ENCODE data around the gene BCAP31. TPM values are rescaled to one million over a fixed set of nuclear protein-coding genes. Genes with fewer than 3 reads are reported as not detected.

BCAP31 gene
- total and polyA plus RNA-seq, 2 donors from 2014 or later = 218 to 246 TPM

- no peaks in the 10 kb centered on the region for H3K27me3 ChIP-seq (ENCODE audit: control insufficient read depth, insufficient read depth, low read length)
- H3K9ac ChIP-seq (ENCODE audit: low read length in 3 of 3) = no peak overlapping the region
- TF ChIP-seq CTCF (IDR thresholded peaks at IDR 0.05; ENCODE audit: borderline replicate concordance, extremely low read depth, insufficient read depth) = no peak
- H3K9me3 ChIP-seq (ENCODE audit: control insufficient read depth in 2 of 3, insufficient read depth in 1 of 3, low read length in 3 of 3) = no peaks in the 10 kb centered on the region
- intact Hi-C loops (cut with DNase I) = loop anchor here (10.0 kb wide), 1 partner anchor 185 kb away; no protein-coding TSS in a partner anchor
- no peaks in the 10 kb centered on the region for H3K4me1 ChIP-seq (ENCODE audit: control insufficient read depth in 2 of 3, insufficient read depth in 2 of 3, low read depth in 1 of 3, low read length in 3 of 3)
- DNase-seq (peak in 1 of 5 donors; percentile 24), FAIRE-seq (no peak)
- no peak overlapping the region for H3K27ac ChIP-seq (ENCODE audit: low read depth in 2 of 2, low read length in 2 of 2)
- H3K36me3 ChIP-seq (ENCODE audit: control insufficient read depth in 2 of 3, insufficient read depth in 3 of 3, low read length in 3 of 3) = no peaks in the 10 kb centered on the region
- no peak overlapping the region for H3K4me3 ChIP-seq (ENCODE audit: low read length in 3 of 3)
Observed at GRCh38 chrX:153769865-153770600, 45.8 kb upstream of the BCAP31 start.

- Histone ChIP-seq H3K27ac (ENCODE audit: low read depth in 2 of 2, low read length in 2 of 2) (no peak overlapping the region), H3K9me3 (ENCODE audit: control insufficient read depth in 2 of 3, insufficient read depth in 1 of 3, low read length in 3 of 3) (no peaks in the 10 kb centered on the region), H3K9ac (ENCODE audit: low read length in 3 of 3) (no peak overlapping the region), H3K36me3 (ENCODE audit: control insufficient read depth in 2 of 3, insufficient read depth in 3 of 3, low read length in 3 of 3) (no peaks in the 10 kb centered on the region), H3K4me3 (ENCODE audit: low read length in 3 of 3) (no peak overlapping the region), H3K4me1 (ENCODE audit: control insufficient read depth in 2 of 3, insufficient read depth in 2 of 3, low read depth in 1 of 3, low read length in 3 of 3) (no peaks in the 10 kb centered on the region), H3K27me3 (ENCODE audit: control insufficient read depth, insufficient read depth, low read length) (no peaks in the 10 kb centered on the region)
- TF ChIP-seq CTCF (IDR thresholded peaks at IDR 0.05; ENCODE audit: borderline replicate concordance, extremely low read depth, insufficient read depth) = no peak
- intact Hi-C loops (cut with DNase I) = loop anchor here (10.0 kb wide), 1 partner anchor 185 kb away; no protein-coding TSS in a partner anchor
- FAIRE-seq (no peak), DNase-seq (peak in 2 of 5 donors; percentile 18 to 75)
Observed at GRCh38 chrX:153769158-153769864, 45.1 kb upstream of the BCAP31 start.

DNA sequence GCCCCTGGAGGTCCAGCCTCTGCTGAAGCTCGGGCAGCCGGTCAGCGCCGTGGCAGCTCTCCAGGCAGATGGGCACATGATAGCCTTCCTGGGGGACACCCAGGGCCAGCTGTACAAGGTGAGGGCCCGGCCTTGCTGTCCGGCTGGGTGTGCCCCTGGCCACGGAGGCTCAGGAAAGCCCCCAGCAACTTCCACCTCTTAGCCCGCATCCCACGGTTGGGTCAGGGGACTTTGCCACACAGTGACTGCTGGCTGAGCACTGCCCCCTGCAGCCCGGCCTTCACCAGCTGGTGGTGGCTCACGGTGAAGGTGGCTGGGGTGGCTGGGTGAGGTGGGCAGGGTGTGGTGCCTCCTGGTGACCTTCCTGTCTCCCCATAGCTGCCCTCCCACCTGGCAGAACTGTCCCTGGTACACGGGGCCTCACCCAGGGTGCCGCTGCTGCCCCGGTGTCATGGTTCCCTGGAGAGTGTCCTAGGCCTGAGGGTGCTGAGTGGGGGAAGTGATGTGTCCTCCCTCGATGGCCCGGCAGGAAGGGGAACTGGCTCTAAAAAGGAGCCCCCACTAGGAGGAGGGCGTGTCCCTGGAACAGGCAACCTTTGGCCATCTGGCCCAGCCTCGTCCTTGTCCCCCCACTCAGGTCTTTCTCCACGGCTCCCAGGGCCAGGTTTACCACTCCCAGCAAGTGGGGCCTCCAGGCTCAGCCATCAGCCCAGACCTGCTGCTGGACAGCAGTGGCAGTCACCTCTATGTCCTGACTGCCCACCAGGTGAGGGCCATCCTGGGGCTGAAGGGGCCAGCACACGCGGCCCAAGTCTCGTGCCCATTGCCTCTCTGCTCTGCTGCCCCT lies 44.3 kb upstream of the BCAP31 start:
- Histone ChIP-seq H3K36me3 (ENCODE audit: control insufficient read depth in 2 of 3, insufficient read depth in 3 of 3, low read length in 3 of 3) (no peaks in the 10 kb centered on the region), H3K4me3 (ENCODE audit: low read length in 3 of 3) (no peak overlapping the region), H3K27ac (ENCODE audit: low read depth in 2 of 2, low read length in 2 of 2) (no peak overlapping the region), H3K9ac (ENCODE audit: low read length in 3 of 3) (no peak overlapping the region), H3K27me3 (ENCODE audit: control insufficient read depth, insufficient read depth, low read length) (no peaks in the 10 kb centered on the region), H3K4me1 (ENCODE audit: control insufficient read depth in 2 of 3, insufficient read depth in 2 of 3, low read depth in 1 of 3, low read length in 3 of 3) (no peaks in the 10 kb centered on the region), H3K9me3 (ENCODE audit: control insufficient read depth in 2 of 3, insufficient read depth in 1 of 3, low read length in 3 of 3) (no peaks in the 10 kb centered on the region)
- intact Hi-C loops (cut with DNase I) = loop anchor here (10.0 kb wide), 1 partner anchor 186 kb away; no protein-coding TSS in a partner anchor
- peak in 2 of 5 donors; percentile 26 to 73 for DNase-seq
- FAIRE-seq = no peak
- no peak for TF ChIP-seq CTCF (IDR thresholded peaks at IDR 0.05; ENCODE audit: borderline replicate concordance, extremely low read depth, insufficient read depth)

Data from kidney (tissue), 14 donors.